GM19043 (cell line): ENCODE data around the gene QSOX2.

Source experiments
- ATAC-seq: cut with Tn5 transposase; IDR thresholded peaks from one replicate; pipeline ENCODE4 v1.9.1; 2021; ENCODE audit warnings: low read depth; ENCODE audit not compliant: unreplicated experiment

The QSOX2 gene

GRCh38 chr9:136265561-136266355, 20.1 kb upstream of the QSOX2 start:
- ATAC-seq: no peak

- ATAC-seq: no peak
Measured at GRCh38 chr9:136264441-136265405, 19.1 kb upstream of the QSOX2 start.

- ATAC-seq: no peak
Measured at GRCh38 chr9:136264031-136264430, 18.4 kb upstream of the QSOX2 start.

GRCh38 chr9:136262671-136263178, 17.1 kb upstream of the QSOX2 start:
- no peak for ATAC-seq

GRCh38 chr9:136261686-136262430, 16.2 kb upstream of the QSOX2 start:
- ATAC-seq: no peak

GRCh38 chr9:136260936-136261472, 15.4 kb upstream of the QSOX2 start:
- ATAC-seq: no peak

GRCh38 chr9:136260521-136260920, 14.9 kb upstream of the QSOX2 start:
- no peak for ATAC-seq

- no peak for ATAC-seq
Measured at GRCh38 chr9:136259836-136260235, 14.2 kb upstream of the QSOX2 start.

GRCh38 chr9:136259517-136259813, 13.9 kb upstream of the QSOX2 start:
- ATAC-seq: no peak

- ATAC-seq: no peak
Measured at GRCh38 chr9:136258786-136259516, 13.3 kb upstream of the QSOX2 start.

- ATAC-seq: no peak
Measured at GRCh38 chr9:136258299-136258625, 12.7 kb upstream of the QSOX2 start.

- ATAC-seq: no peak
Measured at GRCh38 chr9:136257381-136258298, 12.0 kb upstream of the QSOX2 start.

GRCh38 chr9:136255896-136256890, 10.6 kb upstream of the QSOX2 start:
- no peak for ATAC-seq

GRCh38 chr9:136255166-136255538, 9.5 kb upstream of the QSOX2 start:
- no peak for ATAC-seq

GRCh38 chr9:136254381-136255165, 9.0 kb upstream of the QSOX2 start:
- no peak for ATAC-seq

- no peak for ATAC-seq
Measured at GRCh38 chr9:136253246-136254130, 7.9 kb upstream of the QSOX2 start.
